Astrocyte (in vitro differentiated cells and primary cell): ENCODE measurements around the gene ZBTB16. TPM values are rescaled to one million over a fixed set of nuclear protein-coding genes. Genes with fewer than 3 reads are reported as not detected.
A peak's percentile ranks its signal among the peaks of the same experiment; 100 is the strongest.

Experiments
- DNase-seq: peaks from one replicate; pipeline ENCODE4 v3.0.0-alpha.2; 2010; ENCODE audit warnings: low read depth
- FAIRE-seq: peaks from 2 replicates; lab custom pipeline; 2011; peaks lifted over from hg19 to GRCh38; lab: Jason Lieb, UNC
- H2AFZ ChIP-seq: 2 replicates; pipeline ENCODE4 v1.6.0; 2012; ENCODE audit warnings: low read depth, low read length, inconsistent platforms
- H3K27ac ChIP-seq: 2 replicates; pipeline ENCODE4 v1.5.1; 2011; ENCODE audit warnings: low read depth, low read length, inconsistent platforms
- H3K27me3 ChIP-seq: 2 replicates; pipeline ENCODE4 v1.6.0; 2011; ENCODE audit warnings: low read length, inconsistent platforms; ENCODE audit not compliant: insufficient read depth
- H3K36me3 ChIP-seq: 2 replicates; pipeline ENCODE4 v1.5.1; 2011; ENCODE audit warnings: low read length, inconsistent platforms; ENCODE audit not compliant: insufficient read depth
- H3K4me1 ChIP-seq: 2 replicates; pipeline ENCODE4 v1.5.1; 2011; ENCODE audit warnings: low read length, inconsistent platforms; ENCODE audit not compliant: insufficient read depth
- H3K4me2 ChIP-seq: 2 replicates; pipeline ENCODE4 v1.6.0; 2012; ENCODE audit warnings: low read length, inconsistent platforms
- H3K4me3 ChIP-seq: 2 replicates; pipeline ENCODE4 v1.5.1; 2011; ENCODE audit warnings: low read depth, mild to moderate bottlenecking, low read length, inconsistent platforms; ENCODE audit not compliant: insufficient read depth
- H3K79me2 ChIP-seq: 2 replicates; pipeline ENCODE4 v1.6.0; 2012; ENCODE audit warnings: mild to moderate bottlenecking, low read length, inconsistent platforms; ENCODE audit not compliant: insufficient read depth
- H3K9ac ChIP-seq: 2 replicates; pipeline ENCODE4 v1.6.0; 2012; ENCODE audit warnings: mild to moderate bottlenecking, low read length, inconsistent platforms
- H3K9me3 ChIP-seq: 2 replicates; pipeline ENCODE4 v1.5.1; 2012; ENCODE audit warnings: low read depth, mild to moderate bottlenecking, low read length, inconsistent platforms; ENCODE audit not compliant: insufficient read depth
- H4K20me1 ChIP-seq: 2 replicates; pipeline ENCODE4 v1.6.0; 2012; ENCODE audit warnings: low read length, inconsistent platforms; ENCODE audit not compliant: insufficient read depth
- H3K27ac Mint-ChIP-seq: one replicate; pipeline ENCODE4 v1.8.0; 2021; ENCODE audit warnings: mild to moderate bottlenecking, mixed read lengths; ENCODE audit not compliant: unreplicated experiment
- H3K27me3 Mint-ChIP-seq: one replicate; pipeline ENCODE4 v1.8.0; 2021; ENCODE audit warnings: low read depth, mixed read lengths; ENCODE audit not compliant: unreplicated experiment
- H3K36me3 Mint-ChIP-seq: one replicate; pipeline ENCODE4 v1.8.0; 2021; ENCODE audit warnings: low read depth, mixed read lengths; ENCODE audit not compliant: unreplicated experiment
- H3K4me1 Mint-ChIP-seq: one replicate; pipeline ENCODE4 v1.8.0; 2021; ENCODE audit warnings: low read depth, mixed read lengths; ENCODE audit not compliant: unreplicated experiment
- H3K4me3 Mint-ChIP-seq: one replicate; pipeline ENCODE4 v1.8.0; 2021; ENCODE audit warnings: mild to moderate bottlenecking, moderate library complexity, mixed read lengths; ENCODE audit not compliant: unreplicated experiment
- H3K9me3 Mint-ChIP-seq: one replicate; pipeline ENCODE4 v1.8.0; 2021; ENCODE audit warnings: mild to moderate bottlenecking, mixed read lengths; ENCODE audit not compliant: unreplicated experiment
- EZH2 ChIP-seq: IDR thresholded peaks from 2 replicates; pipeline ENCODE4 v1.6.1; 2012; ENCODE audit warnings: mild to moderate bottlenecking, low read length, inconsistent platforms; ENCODE audit not compliant: insufficient read depth
- total RNA-seq: library from RNA; stranded (reverse); gene quantifications from 2 replicates; pipeline ENCODE4 v1.2.1, GENCODE V29; 2021
- TF ChIP-seq, protein P1 (sequence below): IDR thresholded peaks from 2 replicates; pipeline ENCODE4 v1.5.1; 2011; ENCODE audit warnings: low read depth, mild to moderate bottlenecking, inconsistent platforms, low read length, moderate library complexity; ENCODE audit not compliant: insufficient read depth

ZBTB16 gene
- total RNA-seq, 1 donor from 2014 or later: 0.50 TPM

GRCh38 chr11:114074546-114075343 lies 15.2 kb downstream of the ZBTB16 start:
- no peak overlapping the region for H3K4me3 ChIP-seq
- Mint-ChIP-seq H3K27ac (peak overlapping the region; percentile 68), H3K4me3 (no peak overlapping the region), H3K27me3 (peaks cover 11% of the 10 kb centered on the region), H3K4me1 (peaks cover 22% of the 10 kb centered on the region), H3K9me3 (no peaks in the 10 kb centered on the region), H3K36me3 (no peaks in the 10 kb centered on the region)
- no peaks in the 10 kb centered on the region for H3K36me3 ChIP-seq
- peaks cover 45% of the 10 kb centered on the region for H3K27me3 ChIP-seq
- no peaks in the 10 kb centered on the region for H4K20me1 ChIP-seq
- no peak overlapping the region for H3K27ac ChIP-seq
- no peak overlapping the region for H2AFZ ChIP-seq
- FAIRE-seq (no peak), DNase-seq (no peak)
- no peak overlapping the region for H3K4me2 ChIP-seq
- no peak overlapping the region for H3K9ac ChIP-seq
- no peaks in the 10 kb centered on the region for H3K79me2 ChIP-seq
- TF ChIP-seq EZH2: no peak
- TF ChIP-seq, protein P1, sequence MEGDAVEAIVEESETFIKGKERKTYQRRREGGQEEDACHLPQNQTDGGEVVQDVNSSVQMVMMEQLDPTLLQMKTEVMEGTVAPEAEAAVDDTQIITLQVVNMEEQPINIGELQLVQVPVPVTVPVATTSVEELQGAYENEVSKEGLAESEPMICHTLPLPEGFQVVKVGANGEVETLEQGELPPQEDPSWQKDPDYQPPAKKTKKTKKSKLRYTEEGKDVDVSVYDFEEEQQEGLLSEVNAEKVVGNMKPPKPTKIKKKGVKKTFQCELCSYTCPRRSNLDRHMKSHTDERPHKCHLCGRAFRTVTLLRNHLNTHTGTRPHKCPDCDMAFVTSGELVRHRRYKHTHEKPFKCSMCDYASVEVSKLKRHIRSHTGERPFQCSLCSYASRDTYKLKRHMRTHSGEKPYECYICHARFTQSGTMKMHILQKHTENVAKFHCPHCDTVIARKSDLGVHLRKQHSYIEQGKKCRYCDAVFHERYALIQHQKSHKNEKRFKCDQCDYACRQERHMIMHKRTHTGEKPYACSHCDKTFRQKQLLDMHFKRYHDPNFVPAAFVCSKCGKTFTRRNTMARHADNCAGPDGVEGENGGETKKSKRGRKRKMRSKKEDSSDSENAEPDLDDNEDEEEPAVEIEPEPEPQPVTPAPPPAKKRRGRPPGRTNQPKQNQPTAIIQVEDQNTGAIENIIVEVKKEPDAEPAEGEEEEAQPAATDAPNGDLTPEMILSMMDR: no peak
- H3K9me3 ChIP-seq: no peaks in the 10 kb centered on the region
- no peaks in the 10 kb centered on the region for H3K4me1 ChIP-seq

DNA sequence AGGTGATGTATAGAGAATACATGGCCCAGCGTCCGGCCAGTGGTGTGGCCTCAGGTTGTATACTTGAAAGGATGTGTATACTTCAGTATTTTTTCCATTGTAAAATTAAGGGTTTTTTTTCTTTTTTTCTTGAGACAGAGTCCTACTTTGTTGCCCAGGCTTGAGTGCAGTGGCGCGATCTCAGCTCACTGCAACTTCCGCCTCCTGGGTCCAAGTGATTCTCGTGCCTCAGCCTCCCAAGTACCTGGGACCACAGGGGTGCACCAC lies 15.8 kb downstream of the ZBTB16 start:
- no peak for FAIRE-seq

More for the DNA sequence above, 15.8 kb downstream of the ZBTB16 start:
- no peak overlapping the region for H3K9ac ChIP-seq
- no peak overlapping the region for H3K4me3 Mint-ChIP-seq
- no peak overlapping the region for H2AFZ ChIP-seq
- H3K9me3 Mint-ChIP-seq: no peaks in the 10 kb centered on the region
- no peak overlapping the region for H3K27ac ChIP-seq
- peaks cover 27% of the 10 kb centered on the region for H3K4me1 Mint-ChIP-seq
- no peak overlapping the region for H3K4me2 ChIP-seq
- no peaks in the 10 kb centered on the region for H3K36me3 Mint-ChIP-seq
- H3K4me3 ChIP-seq: no peak overlapping the region
- no peaks in the 10 kb centered on the region for H3K9me3 ChIP-seq
- H3K27ac Mint-ChIP-seq: no peak overlapping the region
- H3K27me3 Mint-ChIP-seq: peaks cover 11% of the 10 kb centered on the region
- H3K27me3 ChIP-seq: peaks cover 48% of the 10 kb centered on the region
- no peaks in the 10 kb centered on the region for H3K4me1 ChIP-seq
- H3K36me3 ChIP-seq: no peaks in the 10 kb centered on the region
- no peaks in the 10 kb centered on the region for H3K79me2 ChIP-seq
- no peaks in the 10 kb centered on the region for H4K20me1 ChIP-seq
- no peak for DNase-seq
- TF ChIP-seq EZH2: no peak
- TF ChIP-seq, protein P1: no peak
